ENCODE measurements around the gene RELN. TPM values are rescaled to one million over a fixed set of nuclear protein-coding genes. Genes with fewer than 3 reads are reported as not detected.
"Not testable (repeated sequence)": the region's sequence is repeated elsewhere in the genome, so short reads cannot be mapped to it uniquely, and the experiment has no call there.

The RELN gene
- total and polyA plus RNA-seq, 3 donors from 2014 or later, result 3.8 to 5.8 (median 5.2) TPM

DNA sequence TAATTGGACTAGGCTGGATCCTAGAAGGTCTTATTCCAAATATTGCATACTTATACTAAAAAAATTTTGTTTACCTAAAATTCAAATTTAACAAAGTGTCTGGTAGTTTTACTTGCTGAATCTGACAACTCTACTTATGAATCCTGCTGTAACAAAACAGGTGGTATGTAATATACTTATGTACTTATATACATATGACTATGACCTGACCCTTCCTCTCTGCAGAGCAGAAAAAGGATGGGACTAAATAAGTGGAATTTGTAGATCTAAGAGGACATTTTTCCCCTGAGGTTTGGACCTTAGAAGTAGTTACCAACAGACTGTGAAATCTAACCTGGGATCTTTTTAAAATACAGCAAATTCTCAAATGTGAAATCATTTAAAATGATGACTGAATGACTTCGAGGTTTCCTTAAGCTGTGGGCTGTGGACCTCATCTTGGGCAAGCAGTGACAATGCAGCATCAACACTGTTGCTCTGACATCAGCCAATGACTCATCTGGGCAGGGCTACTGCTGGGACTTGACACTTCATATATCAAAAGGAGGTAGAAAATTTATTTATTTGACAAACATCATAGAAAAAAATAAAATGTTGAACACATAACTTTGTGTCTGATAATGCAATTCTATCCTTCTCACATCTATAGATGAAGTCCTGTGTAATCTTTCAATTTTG, 73.6 kb downstream of the RELN start:
- no peak for DNase-seq
- Histone ChIP-seq H3K4me1 (no peaks in the 10 kb centered on the region), H3K9me3 (no peaks in the 10 kb centered on the region), H3K27ac (no peak overlapping the region), H3K4me3 (no peak overlapping the region), H3K27me3 (no peaks in the 10 kb centered on the region), H3K36me3 (ENCODE audit: low read depth, missing control alignments) (no peaks in the 10 kb centered on the region)
- TF ChIP-seq, protein P1, sequence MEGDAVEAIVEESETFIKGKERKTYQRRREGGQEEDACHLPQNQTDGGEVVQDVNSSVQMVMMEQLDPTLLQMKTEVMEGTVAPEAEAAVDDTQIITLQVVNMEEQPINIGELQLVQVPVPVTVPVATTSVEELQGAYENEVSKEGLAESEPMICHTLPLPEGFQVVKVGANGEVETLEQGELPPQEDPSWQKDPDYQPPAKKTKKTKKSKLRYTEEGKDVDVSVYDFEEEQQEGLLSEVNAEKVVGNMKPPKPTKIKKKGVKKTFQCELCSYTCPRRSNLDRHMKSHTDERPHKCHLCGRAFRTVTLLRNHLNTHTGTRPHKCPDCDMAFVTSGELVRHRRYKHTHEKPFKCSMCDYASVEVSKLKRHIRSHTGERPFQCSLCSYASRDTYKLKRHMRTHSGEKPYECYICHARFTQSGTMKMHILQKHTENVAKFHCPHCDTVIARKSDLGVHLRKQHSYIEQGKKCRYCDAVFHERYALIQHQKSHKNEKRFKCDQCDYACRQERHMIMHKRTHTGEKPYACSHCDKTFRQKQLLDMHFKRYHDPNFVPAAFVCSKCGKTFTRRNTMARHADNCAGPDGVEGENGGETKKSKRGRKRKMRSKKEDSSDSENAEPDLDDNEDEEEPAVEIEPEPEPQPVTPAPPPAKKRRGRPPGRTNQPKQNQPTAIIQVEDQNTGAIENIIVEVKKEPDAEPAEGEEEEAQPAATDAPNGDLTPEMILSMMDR (IDR thresholded peaks at IDR 0.05), result no peak
- no peak for TF ChIP-seq POLR2A (IDR thresholded peaks at IDR 0.05)
- 86% methylated on average over 1 of the region's 1 CpG for WGBS, 2 donors
- intact Hi-C loops (cut with DNase I; ENCODE audit: low total_unique reads), result no loop called here

DNA sequence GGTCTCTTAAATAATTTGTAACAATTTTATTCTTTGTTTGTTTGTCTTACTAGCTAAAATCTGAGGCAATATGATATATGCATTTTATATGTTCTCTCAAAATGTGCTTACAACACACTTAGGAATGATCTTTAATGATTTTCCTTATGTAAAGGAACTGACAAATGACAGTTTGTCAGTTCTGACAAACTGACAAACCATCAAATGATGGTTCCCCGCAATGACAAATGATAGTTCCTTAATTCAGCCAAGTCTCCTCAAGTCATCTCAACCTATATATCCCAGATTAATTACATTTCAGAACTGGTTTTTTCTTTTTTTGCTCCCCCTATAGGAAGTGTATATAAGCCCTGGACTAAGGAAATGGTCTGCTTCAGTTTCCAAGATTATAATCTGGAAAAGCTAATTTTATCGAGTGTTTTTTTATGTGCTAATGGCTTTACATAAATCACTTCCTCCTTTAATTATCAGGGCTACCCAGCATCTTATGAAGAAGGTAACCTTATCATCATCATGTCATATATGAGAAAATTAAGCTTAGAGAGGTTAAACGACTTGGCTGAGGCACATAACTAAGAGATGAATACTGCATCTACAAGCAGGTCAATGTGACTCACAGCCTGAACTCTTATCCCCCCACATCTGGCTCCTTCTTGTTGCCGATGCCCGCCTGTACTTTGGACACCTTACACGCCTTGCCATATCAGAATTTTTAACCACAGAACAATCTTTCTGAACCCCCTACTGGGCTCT, 75.1 kb downstream of the RELN start:
- Histone ChIP-seq H3K9me3 (no peaks in the 10 kb centered on the region), H3K27ac (no peak overlapping the region), H3K27me3 (no peaks in the 10 kb centered on the region), H3K4me3 (no peak overlapping the region), H3K36me3 (ENCODE audit: low read depth, missing control alignments) (no peaks in the 10 kb centered on the region), H3K4me1 (no peaks in the 10 kb centered on the region)
- TF ChIP-seq, protein P1 (IDR thresholded peaks at IDR 0.05), result no peak
- TF ChIP-seq POLR2A (IDR thresholded peaks at IDR 0.05), result no peak
- WGBS, 2 donors, result 58 to 59% methylated on average over 6 of the region's 6 CpGs
- intact Hi-C loops (cut with DNase I; ENCODE audit: low total_unique reads), result no loop called here
- no peak for DNase-seq

DNA sequence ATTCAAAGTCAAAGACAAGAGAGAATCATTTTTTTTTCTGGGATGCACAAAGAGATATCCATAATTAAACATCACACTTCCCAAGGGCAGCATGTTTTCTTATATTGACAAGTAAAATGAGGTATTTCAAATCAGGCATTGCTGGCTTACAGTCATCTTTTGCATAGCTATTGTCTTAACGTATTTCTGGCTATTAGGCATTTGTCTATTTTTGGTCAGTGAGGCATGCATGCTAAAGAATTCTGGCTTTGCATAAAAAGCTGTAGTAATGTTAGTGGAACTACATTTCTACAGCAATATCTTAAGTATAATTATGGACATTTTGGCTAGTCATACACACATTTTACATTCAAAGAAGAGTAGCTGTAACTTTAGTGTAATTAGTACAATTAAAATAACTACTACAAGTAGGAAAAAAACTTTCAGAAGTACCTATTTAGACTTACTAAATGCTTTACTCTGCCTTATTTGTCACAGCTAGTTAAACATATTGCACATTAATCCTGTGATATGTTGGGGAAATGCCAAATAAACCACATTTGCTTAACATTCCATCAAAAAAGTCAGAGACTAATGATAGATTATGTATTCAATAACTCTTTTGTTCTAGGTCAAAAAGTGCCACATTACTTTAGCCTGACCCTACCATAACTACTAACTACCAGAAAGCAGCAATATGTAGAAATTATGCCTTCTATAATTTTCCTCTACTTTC, 76.4 kb downstream of the RELN start:
- no peaks in the 10 kb centered on the region for H3K36me3 ChIP-seq (ENCODE audit: low read depth, missing control alignments)
- no peaks in the 10 kb centered on the region for H3K4me1 ChIP-seq
- TF ChIP-seq POLR2A (IDR thresholded peaks at IDR 0.05), result no peak
- TF ChIP-seq, protein P1 (IDR thresholded peaks at IDR 0.05), result no peak
- no peak overlapping the region for H3K27ac ChIP-seq
- no peak for DNase-seq
- no peaks in the 10 kb centered on the region for H3K27me3 ChIP-seq
- intact Hi-C loops (cut with DNase I; ENCODE audit: low total_unique reads), result no loop called here
- WGBS, 2 donors, result 58 to 74% methylated on average over 1 of the region's 1 CpG
- H3K9me3 ChIP-seq, result no peaks in the 10 kb centered on the region
- no peak overlapping the region for H3K4me3 ChIP-seq

DNA sequence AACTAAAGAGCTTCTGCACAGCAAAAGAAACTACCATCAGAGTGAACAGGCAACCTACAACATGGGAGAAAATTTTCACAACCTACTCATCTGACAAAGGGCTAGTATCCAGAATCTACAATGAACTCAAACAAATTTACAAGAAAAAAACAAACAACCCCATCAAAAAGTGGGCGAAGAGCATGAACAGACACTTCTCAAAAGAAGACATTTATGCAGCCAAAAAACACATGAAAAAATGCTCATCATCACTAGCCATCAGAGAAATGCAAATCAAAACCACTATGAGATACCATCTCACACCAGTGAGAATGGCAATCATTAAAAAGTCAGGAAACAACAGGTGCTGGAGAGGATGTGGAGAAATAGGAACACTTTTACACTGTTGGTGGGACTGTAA, 78.4 kb downstream of the RELN start:
- H3K27ac ChIP-seq, result not testable (repeated sequence)
- WGBS, 2 donors, result 93 to 94% methylated on average over 1 of the region's 1 CpG

DNA sequence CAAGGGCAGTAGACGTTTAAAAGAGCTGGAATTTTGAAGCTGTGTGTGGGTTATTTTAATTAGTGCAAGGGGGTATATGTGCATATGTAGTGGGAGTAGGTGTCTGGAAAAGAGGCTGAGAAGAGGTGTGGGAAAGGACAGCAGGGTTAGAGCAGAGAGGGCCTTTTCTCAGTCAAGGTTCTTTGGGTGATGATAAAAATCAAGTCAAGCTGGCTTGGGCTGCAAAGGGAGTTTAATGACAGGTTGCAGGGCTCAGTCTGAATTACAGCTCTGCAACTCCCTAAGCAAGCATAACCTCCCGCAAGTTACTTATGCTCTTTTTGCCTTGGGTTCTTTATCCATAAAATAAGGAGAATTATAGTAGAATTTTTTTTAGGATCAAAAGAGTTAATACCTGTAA, 83.5 kb downstream of the RELN start:
- Histone ChIP-seq H3K4me1 (no peaks in the 10 kb centered on the region), H3K27me3 (no peaks in the 10 kb centered on the region), H3K4me3 (no peak overlapping the region), H3K9me3 (no peaks in the 10 kb centered on the region), H3K27ac (no peak overlapping the region), H3K36me3 (ENCODE audit: low read depth, missing control alignments) (no peaks in the 10 kb centered on the region)
- TF ChIP-seq, protein P1 (IDR thresholded peaks at IDR 0.05), result no peak
- TF ChIP-seq POLR2A (IDR thresholded peaks at IDR 0.05), result no peak
- DNase-seq, result no peak
- WGBS, 2 donors, result 49 to 51% methylated on average over 2 of the region's 2 CpGs
- intact Hi-C loops (cut with DNase I; ENCODE audit: low total_unique reads), result no loop called here

More for the DNA sequence above, 78.4 kb downstream of the RELN start:
- DNase-seq; H3K27me3 ChIP-seq; H3K36me3 ChIP-seq (ENCODE audit: low read depth, missing control alignments); H3K9me3 ChIP-seq; intact Hi-C loops (cut with DNase I; ENCODE audit: low total_unique reads); H3K4me1 ChIP-seq; H3K4me3 ChIP-seq: not testable (repeated sequence)

Data from testis (tissue), 3 donors.